DOHH2 (cell line): ENCODE results near the gene ADGRG6.

Experiments
- H3F3A ChIP-seq: fragments of 200-600 bp; sonication (generic), shearing (Covaris generic); 2 replicates; pipeline ENCODE4 v1.6.0; 2016; ENCODE audit warnings: antibody characterized with exemption, mild to moderate bottlenecking; ENCODE audit not compliant: control insufficient read depth, insufficient read depth
- H3K27ac ChIP-seq: fragments of 200-600 bp; sonication (generic); 2 replicates; pipeline ENCODE4 v1.5.1; 2014; ENCODE audit warnings: low read depth, mild to moderate bottlenecking, low read length, moderate library complexity
- H3K27me3 ChIP-seq: fragments of 200-600 bp; sonication (generic); 2 replicates; pipeline ENCODE4 v1.6.1; 2014; ENCODE audit warnings: mild to moderate bottlenecking, low read length, mixed read lengths; ENCODE audit not compliant: control insufficient read depth
- H3K36me3 ChIP-seq: fragments of 200-600 bp; sonication (generic); 2 replicates; pipeline ENCODE4 v1.6.1; 2014; ENCODE audit warnings: mild to moderate bottlenecking, low read length, moderate library complexity, mixed read lengths; ENCODE audit not compliant: control insufficient read depth
- H3K4me1 ChIP-seq: fragments of 200-600 bp; sonication (generic); 2 replicates; pipeline ENCODE4 v1.6.1; 2014; ENCODE audit warnings: mild to moderate bottlenecking, low read length, mixed read lengths; ENCODE audit not compliant: control insufficient read depth
- H3K4me2 ChIP-seq: fragments of 200-600 bp; sonication (generic); 2 replicates; pipeline ENCODE4 v1.6.0; 2014; ENCODE audit warnings: mild to moderate bottlenecking, low read length, moderate library complexity
- H3K4me3 ChIP-seq: fragments of 200-600 bp; sonication (generic); 2 replicates; pipeline ENCODE4 v1.5.1; 2014; ENCODE audit warnings: mild to moderate bottlenecking, low read length, mixed read lengths
- H3K79me2 ChIP-seq: fragments of 200-600 bp; sonication (generic); 2 replicates; pipeline ENCODE4 v1.6.1; 2014; ENCODE audit warnings: mild to moderate bottlenecking, low read length, mixed read lengths; ENCODE audit not compliant: control insufficient read depth
- H3K9me2 ChIP-seq: fragments of 200-600 bp; sonication (generic); replicated peaks from 2 replicates; pipeline ENCODE4 v1.6.1; 2014; ENCODE audit warnings: mild to moderate bottlenecking, low read length, mixed read lengths; ENCODE audit not compliant: control insufficient read depth
- H3K9me3 ChIP-seq: fragments of 200-600 bp; sonication (generic); 2 replicates; pipeline ENCODE4 v1.6.1; 2014; ENCODE audit warnings: antibody characterized with exemption, low read length, mixed read lengths; ENCODE audit not compliant: control insufficient read depth, insufficient read depth
- H4K20me1 ChIP-seq: fragments of 200-600 bp; sonication (generic); 2 replicates; pipeline ENCODE4 v1.6.0; 2014; ENCODE audit warnings: low read depth, mild to moderate bottlenecking, antibody characterized with exemption, low read length, moderate library complexity; ENCODE audit not compliant: control insufficient read depth, insufficient read depth
- EZH2phosphoT487 ChIP-seq: fragments of 200-600 bp; sonication (generic); IDR thresholded peaks from 2 replicates; pipeline ENCODE4 v1.6.1; 2017; ENCODE audit warnings: borderline replicate concordance, mild to moderate bottlenecking, antibody characterized with exemption, low read length, moderate library complexity, mixed read lengths
- TF ChIP-seq, protein P1 (sequence below): fragments of 200-600 bp; sonication (generic); IDR thresholded peaks from one replicate; pipeline ENCODE4 v1.5.1; 2014; ENCODE audit warnings: antibody characterized with exemption, mild to moderate bottlenecking, low read depth, low read length; ENCODE audit not compliant: poor library complexity, severe bottlenecking

ADGRG6 gene

DNA sequence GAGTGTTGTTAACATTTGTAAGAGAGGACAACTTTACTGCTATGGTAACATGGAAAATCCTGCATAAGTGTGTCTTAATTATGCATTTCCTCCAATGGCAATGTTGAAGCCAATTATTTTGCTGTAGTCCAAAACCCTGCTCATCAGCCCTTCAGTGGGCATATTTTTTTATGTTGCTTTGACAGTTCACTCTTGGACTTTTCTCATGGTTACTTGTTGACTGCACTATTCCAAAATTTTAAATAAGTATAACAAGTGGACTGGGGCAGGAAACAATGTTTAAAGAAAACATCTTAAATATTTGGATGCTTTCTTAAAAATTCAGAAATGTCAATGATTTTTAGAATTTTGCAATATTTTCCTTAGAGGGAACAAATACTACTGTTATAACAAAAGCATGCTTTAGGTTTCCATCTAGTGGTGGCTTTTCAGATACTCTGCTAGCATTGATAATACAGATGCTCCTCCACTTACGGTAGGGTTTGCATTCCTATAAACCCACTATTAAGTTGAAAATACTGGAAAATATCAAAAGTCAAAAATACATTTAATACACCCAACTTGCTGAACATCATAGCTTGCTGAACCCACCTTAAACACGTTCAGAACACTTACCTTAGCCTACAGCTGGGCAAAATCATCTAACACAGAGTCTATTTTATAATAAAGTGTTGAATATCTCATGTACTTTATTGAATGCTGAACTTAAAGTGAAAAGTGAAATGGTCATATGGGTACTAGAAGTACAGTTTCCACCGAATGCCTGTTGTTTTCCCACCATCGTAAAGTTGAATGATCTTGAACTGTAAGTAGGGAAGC is 86.4 kb downstream of the ADGRG6 start:
- H3K27me3 ChIP-seq: no peaks in the 10 kb centered on the region
- H3F3A ChIP-seq: no peaks in the 10 kb centered on the region
- TF ChIP-seq, protein P1, sequence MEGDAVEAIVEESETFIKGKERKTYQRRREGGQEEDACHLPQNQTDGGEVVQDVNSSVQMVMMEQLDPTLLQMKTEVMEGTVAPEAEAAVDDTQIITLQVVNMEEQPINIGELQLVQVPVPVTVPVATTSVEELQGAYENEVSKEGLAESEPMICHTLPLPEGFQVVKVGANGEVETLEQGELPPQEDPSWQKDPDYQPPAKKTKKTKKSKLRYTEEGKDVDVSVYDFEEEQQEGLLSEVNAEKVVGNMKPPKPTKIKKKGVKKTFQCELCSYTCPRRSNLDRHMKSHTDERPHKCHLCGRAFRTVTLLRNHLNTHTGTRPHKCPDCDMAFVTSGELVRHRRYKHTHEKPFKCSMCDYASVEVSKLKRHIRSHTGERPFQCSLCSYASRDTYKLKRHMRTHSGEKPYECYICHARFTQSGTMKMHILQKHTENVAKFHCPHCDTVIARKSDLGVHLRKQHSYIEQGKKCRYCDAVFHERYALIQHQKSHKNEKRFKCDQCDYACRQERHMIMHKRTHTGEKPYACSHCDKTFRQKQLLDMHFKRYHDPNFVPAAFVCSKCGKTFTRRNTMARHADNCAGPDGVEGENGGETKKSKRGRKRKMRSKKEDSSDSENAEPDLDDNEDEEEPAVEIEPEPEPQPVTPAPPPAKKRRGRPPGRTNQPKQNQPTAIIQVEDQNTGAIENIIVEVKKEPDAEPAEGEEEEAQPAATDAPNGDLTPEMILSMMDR: peak; percentile 59
- no peak for TF ChIP-seq EZH2phosphoT487
- H3K79me2 ChIP-seq: no peaks in the 10 kb centered on the region
- no peak overlapping the region for H3K27ac ChIP-seq
- no peaks in the 10 kb centered on the region for H3K9me2 ChIP-seq
- H3K4me3 ChIP-seq: no peak overlapping the region
- no peaks in the 10 kb centered on the region for H3K36me3 ChIP-seq
- no peaks in the 10 kb centered on the region for H3K9me3 ChIP-seq
- no peaks in the 10 kb centered on the region for H4K20me1 ChIP-seq
- no peak overlapping the region for H3K4me2 ChIP-seq
- no peaks in the 10 kb centered on the region for H3K4me1 ChIP-seq

DNA sequence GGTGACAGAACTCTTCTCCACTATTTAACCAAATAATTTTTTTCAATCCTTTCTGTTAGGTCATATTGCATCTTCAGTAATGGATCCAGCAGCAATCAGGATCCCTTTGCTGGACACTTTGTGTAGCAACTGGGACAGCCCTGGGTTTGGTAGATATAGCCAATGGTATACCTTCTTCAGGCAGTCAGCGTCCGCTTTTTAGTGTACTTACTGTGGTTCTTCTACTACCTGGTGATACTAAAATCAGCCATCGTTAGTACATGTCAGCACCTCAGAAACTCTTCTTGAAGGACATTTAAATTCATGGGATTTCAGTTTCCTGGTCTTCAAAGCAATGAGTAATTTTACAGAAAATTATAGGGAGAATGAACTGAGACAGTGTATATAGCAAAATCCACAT is 93.5 kb downstream of the ADGRG6 start:
- no peaks in the 10 kb centered on the region for H3K4me1 ChIP-seq
- no peaks in the 10 kb centered on the region for H3F3A ChIP-seq
- H3K79me2 ChIP-seq: no peaks in the 10 kb centered on the region
- no peak overlapping the region for H3K4me2 ChIP-seq
- no peaks in the 10 kb centered on the region; the same call in 1 of the 2 replicates for H3K27me3 ChIP-seq
- H4K20me1 ChIP-seq: no peaks in the 10 kb centered on the region
- H3K4me3 ChIP-seq: no peak overlapping the region
- no peak overlapping the region for H3K27ac ChIP-seq
- H3K36me3 ChIP-seq: no peaks in the 10 kb centered on the region
- no peaks in the 10 kb centered on the region for H3K9me3 ChIP-seq
- no peaks in the 10 kb centered on the region for H3K9me2 ChIP-seq
- TF ChIP-seq, protein P1: no peak
- no peak for TF ChIP-seq EZH2phosphoT487

DNA sequence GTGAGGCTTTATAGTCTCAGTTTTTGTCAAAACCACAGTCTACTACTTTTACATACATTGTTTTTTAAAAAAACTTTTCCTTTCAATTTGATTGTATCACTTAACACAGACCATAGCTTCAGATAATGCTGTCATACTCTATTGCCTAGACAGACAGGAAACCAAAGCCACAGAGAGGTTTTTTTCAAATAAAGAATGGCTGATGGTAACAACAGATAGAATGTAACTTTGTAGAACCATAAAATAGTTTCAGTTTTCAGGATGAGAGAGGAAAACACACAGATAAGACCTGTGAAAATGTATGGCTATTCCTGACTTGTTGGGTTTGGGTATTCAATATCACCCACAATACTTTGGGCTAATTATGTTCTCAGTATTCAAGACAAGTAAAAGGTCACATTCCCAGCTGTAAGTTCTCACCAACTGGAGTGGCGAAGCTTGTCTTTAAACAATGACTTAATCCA is 94.0 kb downstream of the ADGRG6 start:
- Histone ChIP-seq H3K9me2 (no peaks in the 10 kb centered on the region), H3K27me3 (no peaks in the 10 kb centered on the region; the same call in 1 of the 2 replicates), H3K36me3 (no peaks in the 10 kb centered on the region), H3F3A (no peaks in the 10 kb centered on the region), H3K4me3 (no peak overlapping the region), H3K9me3 (no peaks in the 10 kb centered on the region), H3K27ac (no peak overlapping the region), H3K4me2 (no peak overlapping the region), H3K79me2 (no peaks in the 10 kb centered on the region), H4K20me1 (no peaks in the 10 kb centered on the region), H3K4me1 (no peaks in the 10 kb centered on the region)
- no peak for TF ChIP-seq EZH2phosphoT487
- TF ChIP-seq, protein P1: no peak
